B cell (primary cell): ENCODE measurements around the gene SGF29. TPM values are rescaled to one million over a fixed set of nuclear protein-coding genes. Genes with fewer than 3 reads are reported as not detected.
"Not testable (repeated sequence)": the region's sequence is repeated elsewhere in the genome, so short reads cannot be mapped to it uniquely, and the experiment has no call there.

Source experiments
- ATAC-seq: fragments of 200-7000 bp; cut with Tn5 transposase; one replicate; pipeline ENCODE4 v1.10.0; 2021; ENCODE audit warnings: low read depth, mild to moderate bottlenecking, moderate number of reproducible peaks, moderate library complexity
- CTCF ChIA-PET: fragments of 350-600 bp; sonication (Branson Sonifier 250); formaldehyde crosslinking; loops from one replicate; lab custom pipeline; 2021; ENCODE audit warnings: antibody characterized with exemption, inconsistent platforms; lab: Charles Lee
- POLR2A ChIA-PET: fragments of 350-600 bp; sonication (Branson Sonifier 250); formaldehyde crosslinking; loops from one replicate; lab custom pipeline; 2021; ENCODE audit warnings: antibody characterized with exemption; lab: Charles Lee
- DNase-seq: peaks from one replicate; pipeline ENCODE4 v3.0.0; 2013
- H2AFZ ChIP-seq: 2 replicates; pipeline ENCODE4 v1.6.1; 2012; ENCODE audit warnings: mild to moderate bottlenecking, low read depth, low read length; ENCODE audit not compliant: insufficient read depth, poor library complexity, severe bottlenecking
- H3K27ac ChIP-seq, 2 donors: 1 replicate in 1 of 2; 2 replicates in 1 of 2; pipeline ENCODE4 v1.5.1; 2012 to 2013; ENCODE audit warnings: low read length in 2 of 2, mild to moderate bottlenecking in 2 of 2, moderate library complexity in 1 of 2
- H3K27me3 ChIP-seq, 4 experiments: fragments of 200-600 bp in 1 of 4; sonication (generic) in 1 of 4; replicated peaks in 1 of 4; 1 replicate in 2 of 4; 2 replicates in 2 of 4; pipeline versions ENCODE4 v1.6.1 to v1.7.0; 2013 to 2016; ENCODE audit warnings: low read length in 3 of 4, mild to moderate bottlenecking in 2 of 4, mixed read lengths in 1 of 4, moderate library complexity in 1 of 4; ENCODE audit not compliant: insufficient read depth in 4 of 4, control insufficient read depth in 3 of 4; ENCODE audit errors: control extremely low read depth in 1 of 4
- H3K36me3 ChIP-seq, 2 experiments: replicated peaks in 1 of 2; 1 replicate in 1 of 2; 2 replicates in 1 of 2; pipeline versions ENCODE4 v1.6.1 to v1.7.1; 2013; ENCODE audit warnings: low read length in 1 of 2; ENCODE audit not compliant: insufficient read depth in 2 of 2, control insufficient read depth in 1 of 2; ENCODE audit errors: control extremely low read depth in 1 of 2, extremely low read depth in 1 of 2
- H3K4me1 ChIP-seq, 2 donors: fragments of 200-600 bp in 1 of 2; sonication (generic) in 1 of 2; 1 replicate in 1 of 2; 2 replicates in 1 of 2; pipeline versions ENCODE4 v1.5.1 to v1.6.1; 2013 to 2017; ENCODE audit warnings: low read length in 2 of 2; ENCODE audit not compliant: control insufficient read depth in 2 of 2, insufficient read depth in 2 of 2
- H3K4me2 ChIP-seq: replicated peaks from 2 replicates; pipeline ENCODE3; 2012; ENCODE audit warnings: mild to moderate bottlenecking, low read depth, low read length; ENCODE audit not compliant: poor library complexity, severe bottlenecking
- H3K4me3 ChIP-seq, 5 experiments: fragments of 200-600 bp in 1 of 5; sonication (generic) in 1 of 5; 1 replicate in 3 of 5; 2 replicates in 2 of 5; pipeline versions ENCODE4 v1.5.1 to v1.7.0; 2011 to 2016; ENCODE audit warnings: low read length in 4 of 5, mild to moderate bottlenecking in 4 of 5, low read depth in 2 of 5, control low read depth in 1 of 5, moderate library complexity in 1 of 5; ENCODE audit not compliant: insufficient read depth in 1 of 5; ENCODE audit errors: control extremely low read depth in 1 of 5, extremely low read depth in 1 of 5
- H3K79me2 ChIP-seq: fragments of 200-600 bp; sonication (generic); one replicate; pipeline ENCODE4 v1.6.0; 2016; ENCODE audit warnings: low read length; ENCODE audit not compliant: control insufficient read depth, insufficient read depth
- H3K9ac ChIP-seq: fragments of 200-600 bp; sonication (generic); 2 replicates; pipeline ENCODE4 v1.6.1; 2017; ENCODE audit warnings: mild to moderate bottlenecking, low read length, moderate library complexity
- H3K9me3 ChIP-seq, 3 donors: one replicate each; pipeline versions ENCODE4 v1.6.1 to v1.7.1; 2013; ENCODE audit warnings: low read length in 2 of 3; ENCODE audit not compliant: control insufficient read depth in 2 of 3, insufficient read depth in 1 of 3; ENCODE audit errors: control extremely low read depth in 1 of 3
- H4K20me1 ChIP-seq: 2 replicates; pipeline ENCODE4 v1.6.0; 2012; ENCODE audit warnings: mild to moderate bottlenecking, low read length; ENCODE audit not compliant: insufficient read depth, control insufficient read depth, poor library complexity, severe bottlenecking
- H3K27ac Mint-ChIP-seq: one replicate; pipeline ENCODE4 v1.8.0; 2021; ENCODE audit warnings: mixed read lengths
- H3K27me3 Mint-ChIP-seq: one replicate; pipeline ENCODE4 v1.8.0; 2021; ENCODE audit warnings: mixed read lengths
- H3K4me1 Mint-ChIP-seq: one replicate; pipeline ENCODE4 v1.8.0; 2021; ENCODE audit warnings: mixed read lengths
- H3K4me3 Mint-ChIP-seq: one replicate; pipeline ENCODE4 v1.8.0; 2021; ENCODE audit warnings: mixed read lengths
- H3K9me3 Mint-ChIP-seq: one replicate; pipeline ENCODE4 v1.8.0; 2022; ENCODE audit warnings: mixed read lengths; ENCODE audit not compliant: insufficient read depth
- WGBS: methylation state at CpG from one replicate; pipeline ENCODE4 v1.1.5; 2013; ENCODE audit warnings: missing lambda C conversion rate; ENCODE audit not compliant: insufficient coverage; 5-methylcytosine and 5-hydroxymethylcytosine counted together
- intact Hi-C: fragments of 100-400 bp; cut with micrococcal nuclease; formaldehyde crosslinking; loops from one replicate; pipeline ENCODE4 v1.10.0; 2022
- polyA plus RNA-seq: library from polyadenylated mRNA; depleted of rRNA; stranded (reverse); fragments of >200 nt; gene quantifications from 2 replicates; pipeline ENCODE4 v1.2.3, GENCODE V29; 2012
- total RNA-seq, 2 donors: library from RNA; stranded (reverse); fragments of 120-200 nt in 1 of 2; gene quantifications; 1 replicate in 1 of 2; 2 replicates in 1 of 2; pipeline versions ENCODE4 v1.2.3 to v1.2.4, GENCODE V29; 2013 to 2022

Gene SGF29
- total and polyA plus RNA-seq, 2 donors (not counting 1 experiment from before 2014, with no cell fraction given) = 24.0 to 52.9 TPM

DNA sequence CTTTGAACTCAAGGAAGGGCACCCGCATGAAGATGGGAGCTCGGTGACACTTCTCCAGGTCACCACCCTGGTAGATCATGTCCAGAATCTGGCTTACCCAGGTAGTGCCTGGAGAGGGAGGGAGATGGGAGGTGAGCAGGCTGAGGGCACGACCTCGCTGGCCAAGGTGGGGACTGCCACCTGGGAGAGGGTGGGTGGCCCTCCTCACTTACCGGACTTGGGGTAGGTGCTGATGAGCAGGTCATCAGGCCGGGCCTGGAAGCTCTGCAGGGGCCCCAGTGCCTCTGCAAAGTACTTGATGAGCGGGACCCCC lies 54.7 kb downstream of the SGF29 start:
- H2AFZ ChIP-seq, POLR2A ChIA-PET, H3K4me2 ChIP-seq, H3K4me3 ChIP-seq, H3K27me3 ChIP-seq, intact Hi-C loops, H3K27ac Mint-ChIP-seq, H3K27me3 Mint-ChIP-seq, H4K20me1 ChIP-seq, DNase-seq, H3K4me1 Mint-ChIP-seq, H3K9me3 ChIP-seq, H3K9me3 Mint-ChIP-seq, H3K4me3 Mint-ChIP-seq, H3K27ac ChIP-seq, H3K79me2 ChIP-seq, H3K4me1 ChIP-seq, H3K36me3 ChIP-seq, H3K9ac ChIP-seq, CTCF ChIA-PET, ATAC-seq: not testable (repeated sequence)
- no CpG with 5 or more reads among the region's 7 CpGs for WGBS

DNA sequence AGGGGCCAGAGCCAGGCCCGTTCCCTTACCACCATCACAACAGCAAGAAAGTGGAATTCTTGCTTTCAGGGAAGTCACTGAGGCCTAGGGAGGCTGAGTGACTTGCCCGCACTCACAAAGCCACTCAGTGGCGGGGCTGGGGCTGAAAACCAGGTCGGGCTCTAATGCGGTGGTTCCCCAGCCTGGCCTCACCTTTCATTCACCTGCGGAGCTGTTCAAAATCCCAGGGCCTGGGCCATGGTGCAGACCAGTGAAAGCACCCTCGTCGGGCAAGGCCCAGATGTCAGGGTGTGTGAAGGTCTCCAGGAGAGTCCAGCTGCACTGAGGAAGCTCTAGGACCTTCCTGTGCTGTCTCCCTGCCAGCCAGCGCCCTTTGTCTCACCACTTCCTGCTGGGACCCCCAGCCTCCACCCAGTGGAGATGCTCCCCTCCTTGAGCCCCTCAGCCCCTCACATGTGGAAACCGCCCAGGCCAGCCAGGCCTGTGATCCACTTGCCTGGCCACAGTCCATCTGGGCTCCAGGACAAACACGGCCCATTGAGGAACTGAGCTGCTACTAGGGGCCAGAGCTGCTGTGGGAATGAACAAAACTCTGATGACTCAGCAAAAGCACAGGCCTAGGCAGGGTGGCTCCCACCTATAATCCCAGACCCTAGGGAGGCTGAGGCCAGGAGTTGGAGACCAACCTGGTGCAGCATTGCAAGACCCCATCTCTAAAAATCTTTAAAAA lies 55.3 kb downstream of the SGF29 start:
- ATAC-seq, H3K27ac ChIP-seq, DNase-seq, CTCF ChIA-PET, H3K27ac Mint-ChIP-seq, H4K20me1 ChIP-seq, H3K4me3 ChIP-seq, H2AFZ ChIP-seq, H3K9me3 Mint-ChIP-seq, H3K4me2 ChIP-seq, H3K9me3 ChIP-seq, H3K4me3 Mint-ChIP-seq, H3K36me3 ChIP-seq, H3K4me1 Mint-ChIP-seq, intact Hi-C loops, H3K79me2 ChIP-seq, H3K4me1 ChIP-seq, H3K27me3 ChIP-seq, POLR2A ChIA-PET, H3K9ac ChIP-seq, H3K27me3 Mint-ChIP-seq: not testable (repeated sequence)
- whole genome bisulfite sequencing = 95% methylated on average over 6 of the region's 11 CpGs
